DND-41 (cell line): ENCODE data around the gene SLC35F6.

Source experiments
- EZH2 ChIP-seq: IDR thresholded peaks from 3 replicates; pipeline ENCODE4 v1.6.1; 2012; ENCODE audit warnings: borderline replicate concordance, low read depth, mild to moderate bottlenecking, moderate library complexity, low read length, inconsistent platforms; ENCODE audit not compliant: severe bottlenecking
- TF ChIP-seq, protein P1 (sequence below): IDR thresholded peaks from 2 replicates; pipeline ENCODE4 v1.5.1; 2012; ENCODE audit warnings: borderline replicate concordance, low read length, moderate library complexity, mild to moderate bottlenecking; ENCODE audit not compliant: poor library complexity, severe bottlenecking; ENCODE audit errors: extremely low read depth

GRCh38 chr2:26805241-26805676 lies 41.2 kb downstream of the SLC35F6 start:
- TF ChIP-seq, protein P1, sequence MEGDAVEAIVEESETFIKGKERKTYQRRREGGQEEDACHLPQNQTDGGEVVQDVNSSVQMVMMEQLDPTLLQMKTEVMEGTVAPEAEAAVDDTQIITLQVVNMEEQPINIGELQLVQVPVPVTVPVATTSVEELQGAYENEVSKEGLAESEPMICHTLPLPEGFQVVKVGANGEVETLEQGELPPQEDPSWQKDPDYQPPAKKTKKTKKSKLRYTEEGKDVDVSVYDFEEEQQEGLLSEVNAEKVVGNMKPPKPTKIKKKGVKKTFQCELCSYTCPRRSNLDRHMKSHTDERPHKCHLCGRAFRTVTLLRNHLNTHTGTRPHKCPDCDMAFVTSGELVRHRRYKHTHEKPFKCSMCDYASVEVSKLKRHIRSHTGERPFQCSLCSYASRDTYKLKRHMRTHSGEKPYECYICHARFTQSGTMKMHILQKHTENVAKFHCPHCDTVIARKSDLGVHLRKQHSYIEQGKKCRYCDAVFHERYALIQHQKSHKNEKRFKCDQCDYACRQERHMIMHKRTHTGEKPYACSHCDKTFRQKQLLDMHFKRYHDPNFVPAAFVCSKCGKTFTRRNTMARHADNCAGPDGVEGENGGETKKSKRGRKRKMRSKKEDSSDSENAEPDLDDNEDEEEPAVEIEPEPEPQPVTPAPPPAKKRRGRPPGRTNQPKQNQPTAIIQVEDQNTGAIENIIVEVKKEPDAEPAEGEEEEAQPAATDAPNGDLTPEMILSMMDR = no peak
- TF ChIP-seq EZH2 = no peak
